LNCaP clone FGC (cell line): ENCODE results near the gene SERINC5.
"Not testable (repeated sequence)": the region's sequence is repeated elsewhere in the genome, so short reads cannot be mapped to it uniquely, and the experiment has no call there.

Source experiments
- DNase-seq: peaks from one replicate; pipeline ENCODE4 v3.0.0-alpha.2; 2011; ENCODE audit warnings: low read depth
- H3K4me3 ChIP-seq: 2 replicates; pipeline ENCODE4 v1.5.1; 2011; ENCODE audit warnings: mild to moderate bottlenecking, low read depth, low read length, control low read depth
- CTCF ChIP-seq: IDR thresholded peaks from 2 replicates; pipeline ENCODE4 v1.5.1; 2012; ENCODE audit warnings: mild to moderate bottlenecking; ENCODE audit not compliant: control insufficient read depth, insufficient read depth; ENCODE audit errors: extremely low read depth

SERINC5 gene

GRCh38 chr5:80275347-80275746 lies 19.5 kb upstream of the SERINC5 start:
- no peak overlapping the region for H3K4me3 ChIP-seq
- no peak for DNase-seq
- peak; percentile 41 for TF ChIP-seq CTCF

- H3K4me3 ChIP-seq, DNase-seq: not testable (repeated sequence)
Measured at GRCh38 chr5:80270543-80270942, 14.7 kb upstream of the SERINC5 start.

- H3K4me3 ChIP-seq = no peak overlapping the region
- no peak for DNase-seq
- TF ChIP-seq CTCF = no peak
Measured at GRCh38 chr5:80269991-80270438, 14.2 kb upstream of the SERINC5 start.

GRCh38 chr5:80268916-80269315 lies 13.1 kb upstream of the SERINC5 start:
- DNase-seq = no peak
- no peak for TF ChIP-seq CTCF
- H3K4me3 ChIP-seq = no peak overlapping the region

- H3K4me3 ChIP-seq = no peak overlapping the region
- TF ChIP-seq CTCF = no peak
- DNase-seq = no peak
Measured at GRCh38 chr5:80266566-80266965, 10.7 kb upstream of the SERINC5 start.

- no peak for TF ChIP-seq CTCF
- DNase-seq = no peak
- H3K4me3 ChIP-seq = no peak overlapping the region
Measured at GRCh38 chr5:80260461-80260860, 4.6 kb upstream of the SERINC5 start.

GRCh38 chr5:80259511-80260203 lies 3.8 kb upstream of the SERINC5 start:
- no peak overlapping the region for H3K4me3 ChIP-seq
- DNase-seq = no peak
- no peak for TF ChIP-seq CTCF
